Suprapubic skin (tissue), 4 donors: ENCODE results near the gene PRDM11. TPM values are rescaled to one million over a fixed set of nuclear protein-coding genes. Genes with fewer than 3 reads are reported as not detected.

Source experiments
- DNase-seq, 2 donors: peaks; one replicate each; pipeline ENCODE4 v3.0.0-alpha.2; 2019; ENCODE audit warnings: low spot score in 2 of 2
- H3K27ac ChIP-seq: fragments of 200-600 bp; sonication (generic); one replicate; pipeline ENCODE4 v1.5.1; 2019
- H3K27me3 ChIP-seq: fragments of 200-600 bp; sonication (generic); one replicate; pipeline ENCODE4 v1.5.1; 2019
- H3K36me3 ChIP-seq: fragments of 200-600 bp; sonication (generic); one replicate; pipeline ENCODE4 v1.5.1; 2019
- H3K4me1 ChIP-seq: fragments of 200-600 bp; sonication (generic); one replicate; pipeline ENCODE4 v1.5.1; 2019
- H3K4me3 ChIP-seq: fragments of 200-600 bp; sonication (generic); one replicate; pipeline ENCODE4 v1.5.1; 2019; ENCODE audit warnings: mild to moderate bottlenecking
- H3K9me3 ChIP-seq: fragments of 200-600 bp; sonication (generic); one replicate; pipeline ENCODE4 v1.5.1; 2019
- CTCF ChIP-seq, 2 donors: fragments of 200-600 bp in 1 of 2; fragments of 450-650 bp in 1 of 2; sonication (generic) in 1 of 2; IDR thresholded peaks; one replicate each; pipeline ENCODE4 v1.5.1; 2016 to 2019; ENCODE audit warnings: antibody characterized with exemption in 2 of 2, mild to moderate bottlenecking in 1 of 2, moderate library complexity in 1 of 2
- EP300 ChIP-seq: sonication (generic); formaldehyde crosslinking; IDR thresholded peaks from one replicate; pipeline ENCODE4 v1.6.1; 2017; ENCODE audit warnings: antibody characterized with exemption
- POLR2A ChIP-seq, 2 donors: fragments of 450-650 bp; IDR thresholded peaks; one replicate each; pipeline ENCODE4 v1.6.1; 2017; ENCODE audit warnings: antibody characterized with exemption in 2 of 2, mild to moderate bottlenecking in 2 of 2, moderate library complexity in 2 of 2
- POLR2AphosphoS5 ChIP-seq, 3 donors: sonication (generic); formaldehyde crosslinking; IDR thresholded peaks; one replicate each; pipeline ENCODE4 v1.6.1; 2017; ENCODE audit warnings: antibody characterized with exemption in 3 of 3
- WGBS: methylation state at CpG from one replicate; pipeline ENCODE4 v1.1.5; 2018; 5-methylcytosine and 5-hydroxymethylcytosine counted together
- total RNA-seq, 4 donors: library from RNA; depleted of rRNA; stranded (reverse); fragments of >200 nt; gene quantifications; one replicate each; pipeline ENCODE4 v1.1.0, GENCODE V29; 2016

The PRDM11 gene
- total RNA-seq, 4 donors from 2014 or later: 9.1 to 11.9 (median 11.0) TPM

GRCh38 chr11:45167283-45167682, 20.8 kb downstream of the PRDM11 start:
- no peaks in the 10 kb centered on the region for H3K27me3 ChIP-seq
- H3K9me3 ChIP-seq: no peaks in the 10 kb centered on the region
- TF ChIP-seq CTCF (IDR thresholded peaks at IDR 0.05): no peak
- TF ChIP-seq POLR2A (IDR thresholded peaks at IDR 0.05): no peak
- no peak for TF ChIP-seq POLR2AphosphoS5 (IDR thresholded peaks at IDR 0.05)
- TF ChIP-seq EP300: no peak
- DNase-seq: no peak
- no peak overlapping the region for H3K27ac ChIP-seq
- H3K36me3 ChIP-seq: no peaks in the 10 kb centered on the region
- H3K4me1 ChIP-seq: peaks cover 3% of the 10 kb centered on the region
- H3K4me3 ChIP-seq: no peak overlapping the region
- WGBS: 77% methylated on average over 2 of the region's 2 CpGs

GRCh38 chr11:45168366-45169130, 22.1 kb downstream of the PRDM11 start:
- DNase-seq: no peak
- Histone ChIP-seq H3K36me3 (no peaks in the 10 kb centered on the region), H3K9me3 (no peaks in the 10 kb centered on the region), H3K27ac (no peak overlapping the region), H3K4me1 (peaks cover 3% of the 10 kb centered on the region), H3K4me3 (no peak overlapping the region), H3K27me3 (no peaks in the 10 kb centered on the region)
- 60% methylated on average over 10 of the region's 10 CpGs for WGBS
- TF ChIP-seq POLR2AphosphoS5 (IDR thresholded peaks at IDR 0.05) (no peak), EP300 (no peak), CTCF (IDR thresholded peaks at IDR 0.05) (no peak)

GRCh38 chr11:45169310-45170072, 23.1 kb downstream of the PRDM11 start:
- WGBS: 65% methylated on average over 3 of the region's 3 CpGs
- no peaks in the 10 kb centered on the region for H3K36me3 ChIP-seq
- H3K27me3 ChIP-seq: no peaks in the 10 kb centered on the region
- DNase-seq: no peak
- no peak overlapping the region for H3K4me3 ChIP-seq
- H3K9me3 ChIP-seq: no peaks in the 10 kb centered on the region
- H3K4me1 ChIP-seq: no peaks in the 10 kb centered on the region
- no peak overlapping the region for H3K27ac ChIP-seq
- TF ChIP-seq CTCF (IDR thresholded peaks at IDR 0.05) (no peak), POLR2A (IDR thresholded peaks at IDR 0.05) (no peak), POLR2AphosphoS5 (IDR thresholded peaks at IDR 0.05) (no peak), EP300 (no peak)

- H3K9me3 ChIP-seq: no peaks in the 10 kb centered on the region
- no peaks in the 10 kb centered on the region for H3K27me3 ChIP-seq
- no peaks in the 10 kb centered on the region for H3K36me3 ChIP-seq
- no peak for DNase-seq
- no peak overlapping the region for H3K27ac ChIP-seq
- no peaks in the 10 kb centered on the region for H3K4me1 ChIP-seq
- WGBS: 74% methylated on average over 2 of the region's 2 CpGs
- no peak overlapping the region for H3K4me3 ChIP-seq
- TF ChIP-seq POLR2AphosphoS5 (IDR thresholded peaks at IDR 0.05) (no peak), EP300 (no peak)
Observed at GRCh38 chr11:45170484-45170883, 24.0 kb downstream of the PRDM11 start.

GRCh38 chr11:45171550-45171949, 25.1 kb downstream of the PRDM11 start:
- no peak overlapping the region for H3K4me3 ChIP-seq
- no peak for DNase-seq
- H3K4me1 ChIP-seq: no peaks in the 10 kb centered on the region
- TF ChIP-seq POLR2AphosphoS5 (IDR thresholded peaks at IDR 0.05) (no peak), POLR2A (IDR thresholded peaks at IDR 0.05) (no peak), EP300 (no peak), CTCF (IDR thresholded peaks at IDR 0.05) (no peak)
- no peaks in the 10 kb centered on the region for H3K9me3 ChIP-seq
- no peaks in the 10 kb centered on the region for H3K27me3 ChIP-seq
- no peak overlapping the region for H3K27ac ChIP-seq
- no peaks in the 10 kb centered on the region for H3K36me3 ChIP-seq
- WGBS: 87% methylated on average over 2 of the region's 2 CpGs
